Subcutaneous abdominal adipose tissue (tissue), 5 donors: ENCODE data around the gene PARK7.

Experiments used
- H3K27ac ChIP-seq: one replicate; pipeline ENCODE4 v1.7.0; 2013; ENCODE audit warnings: low read depth, mild to moderate bottlenecking, inconsistent platforms, low read length, moderate library complexity
- H3K27me3 ChIP-seq, 5 donors: one replicate each; pipeline ENCODE4 v1.7.0; 2013; ENCODE audit warnings: low read length in 5 of 5, inconsistent platforms in 1 of 5; ENCODE audit not compliant: control insufficient read depth in 5 of 5, insufficient read depth in 4 of 5
- H3K36me3 ChIP-seq, 5 donors: one replicate each; pipeline ENCODE4 v1.7.0; 2013; ENCODE audit warnings: low read length in 5 of 5; ENCODE audit not compliant: control insufficient read depth in 5 of 5, insufficient read depth in 5 of 5
- H3K4me1 ChIP-seq, 5 donors: one replicate each; pipeline ENCODE4 v1.7.0; 2013; ENCODE audit warnings: low read length in 5 of 5, mild to moderate bottlenecking in 3 of 5, moderate library complexity in 1 of 5; ENCODE audit not compliant: control insufficient read depth in 5 of 5, insufficient read depth in 5 of 5
- H3K4me3 ChIP-seq, 5 donors: one replicate each; pipeline ENCODE4 v1.7.0; 2013; ENCODE audit warnings: low read length in 5 of 5, low read depth in 1 of 5
- H3K9ac ChIP-seq, 5 donors: one replicate each; pipeline ENCODE4 v1.7.0; 2013; ENCODE audit warnings: low read length in 5 of 5, mild to moderate bottlenecking in 4 of 5, moderate library complexity in 3 of 5
- H3K9me3 ChIP-seq, 5 donors: one replicate each; pipeline ENCODE4 v1.7.0; 2013; ENCODE audit warnings: low read length in 5 of 5; ENCODE audit not compliant: control insufficient read depth in 5 of 5
- donor health status: healthy.
- donor health status: healthy.
- donor health status: healthy.
- donor health status: healthy.
- donor health status: healthy.

PARK7 gene

DNA sequence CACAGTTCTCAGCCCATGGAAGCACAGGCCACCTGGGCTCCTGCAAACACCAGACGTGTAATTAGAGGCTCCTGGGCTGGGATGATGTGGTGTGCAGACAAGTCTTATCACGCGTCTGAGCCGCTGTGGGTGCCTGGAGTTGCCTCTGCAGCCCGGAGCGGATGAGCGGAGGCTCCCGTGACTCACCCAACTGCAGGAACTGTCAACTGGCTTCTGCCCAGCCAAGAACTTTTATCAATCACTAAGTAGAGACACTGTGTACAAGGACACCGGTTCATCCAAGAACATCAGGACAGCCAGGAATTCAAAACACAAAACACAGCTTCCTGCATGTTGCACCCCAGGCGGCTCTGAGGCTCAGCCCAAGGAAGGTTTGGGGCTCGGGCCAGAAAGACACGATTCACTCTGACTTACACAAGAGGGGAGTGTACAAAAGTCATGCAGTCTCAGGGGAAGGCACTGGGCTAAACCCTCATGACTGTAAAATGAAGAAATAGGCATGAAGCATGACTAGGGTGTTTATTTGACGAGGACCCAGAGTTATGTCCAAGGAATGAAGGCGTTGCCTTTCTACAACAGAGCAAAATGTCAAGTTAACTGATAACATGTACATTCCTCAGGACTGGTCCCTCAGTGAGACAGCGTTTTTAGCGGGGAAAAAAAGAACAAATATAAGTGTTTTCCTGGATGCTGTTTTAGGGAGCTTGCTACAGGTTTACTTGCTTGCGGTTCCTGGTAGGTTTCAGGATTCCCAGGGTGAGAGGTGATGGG is 43.5 kb downstream of the PARK7 start:
- Histone ChIP-seq H3K4me3 (peak overlapping the region; percentile 11 to 43 (median 23)), H3K9ac (peak overlapping the region in 3 of 5 donors; percentile 42 to 60 (median 44)), H3K36me3 (peaks cover 0 to 5% (median 0%) of the 10 kb centered on the region in 5 donors), H3K27me3 (no peaks in the 10 kb centered on the region), H3K9me3 (no peaks in the 10 kb centered on the region), H3K27ac (peak overlapping the region; percentile 86), H3K4me1 (peaks cover 7 to 47% (median 37%) of the 10 kb centered on the region in 5 donors)

DNA sequence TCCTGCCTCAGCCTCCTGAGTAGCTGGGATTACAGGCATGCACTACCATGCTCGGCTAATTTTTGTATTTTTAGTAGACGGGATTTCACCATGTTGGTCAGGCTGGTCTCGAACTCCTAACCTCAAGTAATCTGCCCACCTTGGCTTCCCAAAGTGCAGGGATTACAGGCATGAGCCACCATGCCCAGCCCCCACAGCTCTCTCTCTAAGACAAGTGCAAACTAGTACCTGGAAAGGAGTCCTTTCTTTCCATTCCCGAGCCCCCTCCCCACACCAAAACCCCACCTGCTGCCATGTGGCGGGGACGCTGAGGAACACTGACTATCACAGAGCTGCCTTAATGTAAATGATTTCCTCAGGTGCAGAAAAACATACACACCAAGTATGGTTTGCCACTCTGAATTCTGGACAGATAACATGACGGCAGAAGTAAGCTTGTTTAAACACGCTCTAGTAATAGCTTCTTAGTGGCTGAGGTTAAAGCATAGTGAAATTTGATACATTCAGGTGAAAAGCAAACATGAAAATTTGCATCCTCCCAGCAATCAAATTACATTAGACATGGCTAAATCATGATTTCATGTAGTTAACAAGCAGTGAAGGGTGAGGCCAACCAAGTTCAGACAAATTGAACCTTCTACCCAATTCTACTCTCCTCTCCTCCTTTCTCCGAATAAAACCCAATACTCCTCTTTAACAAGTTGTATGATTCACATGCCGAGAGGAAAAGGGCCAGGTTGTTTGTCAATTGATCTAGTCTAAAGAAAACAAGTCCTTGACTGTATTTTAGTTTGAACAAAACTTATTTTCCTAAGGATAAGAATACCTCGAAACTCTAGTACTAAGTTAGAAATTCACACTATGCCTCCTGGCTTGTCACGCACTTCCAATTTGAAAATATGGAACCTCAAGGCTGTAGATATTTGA is 44.8 kb downstream of the PARK7 start:
- Histone ChIP-seq H3K4me1 (peaks cover 7 to 49% (median 43%) of the 10 kb centered on the region in 5 donors), H3K4me3 (no peak overlapping the region), H3K9ac (no peak overlapping the region), H3K9me3 (no peaks in the 10 kb centered on the region), H3K36me3 (peaks cover under 1 to 8% (median 6%) of the 10 kb centered on the region in 5 donors), H3K27me3 (no peaks in the 10 kb centered on the region), H3K27ac (peak overlapping the region; percentile 86)

DNA sequence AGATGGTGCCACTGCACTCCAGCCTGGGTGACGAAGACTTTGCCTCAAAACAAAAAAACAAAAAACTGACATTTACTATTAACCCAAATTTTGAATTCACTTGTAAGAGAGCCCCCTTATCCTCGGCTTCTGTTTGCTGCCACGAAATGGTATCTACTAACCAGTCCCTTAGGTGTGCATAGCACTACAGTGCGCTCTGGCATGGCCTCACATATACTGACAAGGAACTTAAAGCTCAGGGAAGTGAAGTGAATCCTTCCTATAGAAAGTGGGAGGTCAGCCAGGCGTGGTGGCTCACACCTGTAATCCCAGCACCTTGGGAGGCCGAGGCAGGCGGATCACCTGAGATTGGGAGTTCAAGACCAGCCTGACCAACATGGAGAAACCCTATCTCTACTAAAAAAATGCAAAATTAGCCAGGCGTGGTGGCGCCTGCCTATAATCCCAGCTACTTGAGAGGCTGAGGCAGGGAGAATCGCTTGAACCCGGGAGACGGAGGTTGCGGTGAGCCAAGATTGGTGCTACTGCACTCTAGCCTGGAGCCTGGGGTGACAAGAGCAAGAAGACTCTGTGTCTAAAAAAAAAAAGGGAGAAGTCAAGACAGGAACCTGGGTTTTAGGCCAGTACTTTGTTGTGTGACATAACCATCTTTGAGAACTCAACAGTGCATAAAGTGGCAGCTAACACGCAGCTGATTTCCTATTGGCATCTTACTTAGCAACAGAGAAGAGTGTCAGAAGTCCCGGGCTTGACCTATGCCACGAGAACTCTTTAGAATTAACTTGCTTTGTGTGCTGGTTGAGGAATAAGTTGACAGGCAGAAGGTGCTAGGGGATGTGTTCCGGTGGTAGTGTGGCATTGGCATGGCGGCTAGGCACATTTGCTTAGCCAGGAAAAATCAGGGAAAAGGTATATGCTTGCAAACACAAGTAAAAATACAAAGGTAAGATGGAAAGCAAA is 47.8 kb downstream of the PARK7 start:
- H3K4me3 ChIP-seq = no peak overlapping the region
- no peak overlapping the region for H3K27ac ChIP-seq
- H3K36me3 ChIP-seq = peaks cover 16 to 34% (median 30%) of the 10 kb centered on the region in 5 donors
- H3K9ac ChIP-seq = no peak overlapping the region
- H3K9me3 ChIP-seq = no peaks in the 10 kb centered on the region
- peaks cover 4 to 39% (median 32%) of the 10 kb centered on the region in 5 donors for H3K4me1 ChIP-seq
- H3K27me3 ChIP-seq = no peaks in the 10 kb centered on the region

DNA sequence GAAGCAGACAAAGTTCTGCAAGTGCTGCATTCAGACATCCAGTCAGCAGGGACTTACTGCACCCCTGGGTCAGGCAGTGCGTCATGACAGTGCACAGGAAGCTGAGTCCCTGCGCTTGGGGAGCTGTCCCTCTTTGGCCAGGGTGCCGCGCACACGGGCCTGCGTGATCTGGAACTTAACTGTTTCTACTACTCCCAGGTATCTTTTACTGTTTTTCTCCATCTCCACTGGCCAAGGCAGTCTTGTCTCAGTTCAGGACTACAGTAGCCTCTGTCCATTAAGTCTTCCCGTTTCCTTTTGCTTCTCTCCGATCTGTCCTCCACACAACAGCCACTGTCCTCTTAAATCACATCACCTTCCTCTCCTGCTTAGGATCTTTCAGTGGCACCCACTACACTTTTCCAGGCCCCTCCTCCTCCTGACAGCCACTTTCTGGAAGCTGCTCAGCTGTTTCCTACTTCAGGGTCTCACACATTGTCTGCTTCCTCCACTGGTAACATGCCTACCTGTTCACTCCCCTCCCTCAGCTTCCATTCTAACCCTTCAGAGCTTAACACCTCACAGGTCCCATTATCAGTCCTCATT is 48.7 kb downstream of the PARK7 start:
- Histone ChIP-seq H3K9ac (no peak overlapping the region), H3K27ac (no peak overlapping the region), H3K4me1 (peaks cover 7 to 36% (median 27%) of the 10 kb centered on the region in 5 donors), H3K36me3 (peaks cover 16 to 38% (median 36%) of the 10 kb centered on the region in 5 donors), H3K9me3 (no peaks in the 10 kb centered on the region), H3K27me3 (no peaks in the 10 kb centered on the region), H3K4me3 (no peak overlapping the region)

DNA sequence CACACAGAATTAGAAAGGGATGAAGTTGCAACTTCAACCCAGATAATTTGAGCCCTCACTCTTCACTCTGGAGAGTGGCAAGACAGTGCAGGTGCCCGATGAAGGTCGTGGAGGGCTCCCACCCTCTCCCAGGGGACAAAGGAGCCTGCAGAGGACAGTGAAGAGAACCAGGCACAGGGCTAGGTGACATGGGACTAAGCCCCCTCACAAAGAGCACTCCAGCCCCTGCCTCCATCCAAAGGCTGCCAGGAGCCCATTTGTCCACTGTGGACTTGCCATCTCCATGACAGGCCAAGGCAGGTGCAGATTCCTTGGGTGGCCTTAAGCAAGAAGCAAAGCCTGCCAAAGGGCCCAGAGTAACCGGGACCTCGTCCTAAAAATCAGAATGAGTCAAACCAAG is 49.5 kb downstream of the PARK7 start:
- Histone ChIP-seq H3K4me1 (peaks cover 6 to 36% (median 27%) of the 10 kb centered on the region in 5 donors), H3K27ac (no peak overlapping the region), H3K9me3 (no peaks in the 10 kb centered on the region), H3K36me3 (peaks cover 16 to 38% (median 36%) of the 10 kb centered on the region in 5 donors), H3K4me3 (no peak overlapping the region), H3K9ac (no peak overlapping the region), H3K27me3 (no peaks in the 10 kb centered on the region)

DNA sequence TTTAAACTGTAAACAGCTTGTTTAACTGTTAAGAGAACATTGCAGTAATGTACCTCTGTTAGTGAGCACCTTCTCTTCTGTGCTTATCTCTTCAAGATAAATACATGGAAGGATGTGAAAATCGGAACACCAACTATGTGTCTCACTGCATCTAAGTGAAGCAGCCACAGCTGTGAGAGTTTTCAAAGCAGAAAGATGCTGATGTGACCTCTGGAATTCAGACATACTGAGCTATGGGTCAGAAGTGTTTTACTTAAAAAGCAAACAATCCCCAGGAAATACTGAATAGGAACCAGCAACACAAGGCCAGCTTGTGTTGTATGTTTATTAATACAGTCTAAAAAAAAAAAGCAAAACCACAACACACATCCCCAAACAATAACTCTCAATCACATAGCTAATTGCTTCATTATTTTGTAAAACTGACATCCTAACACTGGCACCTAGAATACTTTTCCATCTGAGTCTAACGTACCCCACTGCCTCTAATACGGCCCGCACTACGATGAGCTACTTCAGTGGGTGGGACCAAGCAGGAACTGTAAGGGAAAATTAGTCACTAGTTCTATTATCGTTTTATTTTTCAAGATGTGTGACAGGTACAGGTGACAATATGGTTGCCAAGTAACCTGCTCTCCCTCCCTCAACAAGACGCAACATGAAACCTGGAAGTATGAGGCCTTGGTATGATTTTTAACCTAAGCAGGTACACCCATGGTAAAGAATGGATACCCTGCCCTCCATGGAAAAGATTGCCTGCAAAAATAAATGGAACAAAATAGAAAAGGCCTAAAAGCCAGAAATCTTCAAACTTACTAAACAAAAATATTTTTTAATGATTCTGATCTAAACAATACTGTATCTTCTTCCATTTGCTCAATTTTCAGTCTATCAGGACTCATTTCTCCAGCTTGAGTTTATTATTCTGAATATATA is 50.7 kb downstream of the PARK7 start:
- Histone ChIP-seq H3K36me3 (peaks cover 16 to 38% (median 36%) of the 10 kb centered on the region in 5 donors), H3K9ac (no peak overlapping the region), H3K4me1 (peaks cover 6 to 37% (median 30%) of the 10 kb centered on the region in 5 donors)

DNA sequence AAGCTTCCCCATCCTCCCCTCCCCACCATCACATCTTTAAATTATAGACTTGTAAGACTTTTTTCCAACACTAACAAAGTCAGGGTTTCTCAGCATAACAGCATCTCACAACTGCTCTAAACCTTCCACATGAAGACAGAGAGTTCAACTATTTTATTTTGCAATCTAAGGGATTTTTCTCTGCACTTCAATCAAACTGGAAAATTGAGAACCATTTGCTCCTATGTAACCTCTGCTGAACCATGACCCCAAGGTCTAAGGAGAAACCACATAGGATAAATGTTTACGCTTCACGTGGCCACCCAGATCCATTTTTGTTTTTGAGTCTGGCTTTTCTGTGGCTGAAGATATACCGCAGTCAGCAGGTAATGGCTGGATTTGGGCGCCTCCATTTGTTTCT is 51.4 kb downstream of the PARK7 start:
- Histone ChIP-seq H3K9ac (no peak overlapping the region), H3K4me3 (no peak overlapping the region), H3K27ac (no peak overlapping the region), H3K9me3 (no peaks in the 10 kb centered on the region), H3K4me1 (peaks cover 6 to 44% (median 38%) of the 10 kb centered on the region in 5 donors), H3K36me3 (peaks cover 16 to 38% (median 36%) of the 10 kb centered on the region in 5 donors), H3K27me3 (no peaks in the 10 kb centered on the region)

More for the DNA sequence above, 50.7 kb downstream of the PARK7 start:
- Histone ChIP-seq H3K9me3 (no peaks in the 10 kb centered on the region), H3K4me3 (no peak overlapping the region), H3K27me3 (no peaks in the 10 kb centered on the region), H3K27ac (no peak overlapping the region)

DNA sequence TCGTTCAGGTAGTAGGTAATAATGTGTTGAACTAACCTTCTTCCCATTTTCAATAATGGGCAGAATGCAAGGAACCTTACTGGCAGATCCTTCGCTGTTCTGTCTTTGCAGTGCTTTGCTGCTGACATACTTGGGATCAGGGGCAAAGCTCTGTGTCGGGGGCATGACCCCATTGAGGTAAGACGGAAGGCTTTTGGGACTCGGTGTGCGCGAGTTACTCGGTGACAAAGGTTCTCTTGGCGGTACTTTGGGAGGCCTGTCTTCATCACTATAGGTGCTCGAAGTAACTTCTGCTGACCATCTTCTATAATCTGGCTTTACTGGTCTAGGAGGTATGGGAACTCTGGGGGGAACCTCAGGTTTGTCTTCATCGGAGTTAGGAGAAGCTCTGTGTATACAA is 51.9 kb downstream of the PARK7 start:
- peaks cover 6 to 46% (median 39%) of the 10 kb centered on the region in 5 donors for H3K4me1 ChIP-seq
- H3K36me3 ChIP-seq = peaks cover 16 to 38% (median 36%) of the 10 kb centered on the region in 5 donors
- no peaks in the 10 kb centered on the region for H3K9me3 ChIP-seq
- H3K27ac ChIP-seq = no peak overlapping the region
- no peak overlapping the region for H3K4me3 ChIP-seq
- H3K27me3 ChIP-seq = no peaks in the 10 kb centered on the region
- H3K9ac ChIP-seq = no peak overlapping the region
